GM12864 (cell line): ENCODE data around the gene PSKH1.
"Not testable (repeated sequence)": the region's sequence is repeated elsewhere in the genome, so short reads cannot be mapped to it uniquely, and the experiment has no call there.

Source experiments
- DNase-seq: peaks from one replicate; pipeline ENCODE4 v3.0.0-alpha.2; 2011; ENCODE audit warnings: low read depth
- H3K4me3 ChIP-seq: 2 replicates; pipeline ENCODE4 v1.5.1; 2011; ENCODE audit warnings: mild to moderate bottlenecking, low read depth, low read length, control low read depth
- TF ChIP-seq, protein P1 (sequence below): IDR thresholded peaks from 2 replicates; pipeline ENCODE4 v1.5.1; 2011; ENCODE audit warnings: low read depth, mild to moderate bottlenecking, moderate library complexity, low read length, control low read depth, inconsistent platforms; ENCODE audit errors: missing control alignments

The PSKH1 gene

DNA sequence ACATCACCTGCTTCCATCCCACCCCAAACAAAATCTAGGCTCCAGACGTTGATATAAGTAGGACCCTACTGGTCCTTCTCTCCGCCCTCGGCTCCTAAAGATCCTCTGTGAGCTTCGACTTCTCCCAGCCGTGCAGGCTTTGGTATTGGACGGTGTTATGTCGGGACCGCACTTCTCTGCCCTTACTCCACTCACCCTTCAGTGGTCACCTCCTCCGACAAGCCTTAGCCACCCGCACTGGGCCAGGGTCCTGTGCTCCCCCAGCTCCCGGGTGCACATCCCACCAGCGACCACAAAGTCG lies 42.0 kb downstream of the PSKH1 start:
- TF ChIP-seq, protein P1, sequence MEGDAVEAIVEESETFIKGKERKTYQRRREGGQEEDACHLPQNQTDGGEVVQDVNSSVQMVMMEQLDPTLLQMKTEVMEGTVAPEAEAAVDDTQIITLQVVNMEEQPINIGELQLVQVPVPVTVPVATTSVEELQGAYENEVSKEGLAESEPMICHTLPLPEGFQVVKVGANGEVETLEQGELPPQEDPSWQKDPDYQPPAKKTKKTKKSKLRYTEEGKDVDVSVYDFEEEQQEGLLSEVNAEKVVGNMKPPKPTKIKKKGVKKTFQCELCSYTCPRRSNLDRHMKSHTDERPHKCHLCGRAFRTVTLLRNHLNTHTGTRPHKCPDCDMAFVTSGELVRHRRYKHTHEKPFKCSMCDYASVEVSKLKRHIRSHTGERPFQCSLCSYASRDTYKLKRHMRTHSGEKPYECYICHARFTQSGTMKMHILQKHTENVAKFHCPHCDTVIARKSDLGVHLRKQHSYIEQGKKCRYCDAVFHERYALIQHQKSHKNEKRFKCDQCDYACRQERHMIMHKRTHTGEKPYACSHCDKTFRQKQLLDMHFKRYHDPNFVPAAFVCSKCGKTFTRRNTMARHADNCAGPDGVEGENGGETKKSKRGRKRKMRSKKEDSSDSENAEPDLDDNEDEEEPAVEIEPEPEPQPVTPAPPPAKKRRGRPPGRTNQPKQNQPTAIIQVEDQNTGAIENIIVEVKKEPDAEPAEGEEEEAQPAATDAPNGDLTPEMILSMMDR = no peak
- no peak for DNase-seq
- peak overlapping the region; percentile 81 for H3K4me3 ChIP-seq

DNA sequence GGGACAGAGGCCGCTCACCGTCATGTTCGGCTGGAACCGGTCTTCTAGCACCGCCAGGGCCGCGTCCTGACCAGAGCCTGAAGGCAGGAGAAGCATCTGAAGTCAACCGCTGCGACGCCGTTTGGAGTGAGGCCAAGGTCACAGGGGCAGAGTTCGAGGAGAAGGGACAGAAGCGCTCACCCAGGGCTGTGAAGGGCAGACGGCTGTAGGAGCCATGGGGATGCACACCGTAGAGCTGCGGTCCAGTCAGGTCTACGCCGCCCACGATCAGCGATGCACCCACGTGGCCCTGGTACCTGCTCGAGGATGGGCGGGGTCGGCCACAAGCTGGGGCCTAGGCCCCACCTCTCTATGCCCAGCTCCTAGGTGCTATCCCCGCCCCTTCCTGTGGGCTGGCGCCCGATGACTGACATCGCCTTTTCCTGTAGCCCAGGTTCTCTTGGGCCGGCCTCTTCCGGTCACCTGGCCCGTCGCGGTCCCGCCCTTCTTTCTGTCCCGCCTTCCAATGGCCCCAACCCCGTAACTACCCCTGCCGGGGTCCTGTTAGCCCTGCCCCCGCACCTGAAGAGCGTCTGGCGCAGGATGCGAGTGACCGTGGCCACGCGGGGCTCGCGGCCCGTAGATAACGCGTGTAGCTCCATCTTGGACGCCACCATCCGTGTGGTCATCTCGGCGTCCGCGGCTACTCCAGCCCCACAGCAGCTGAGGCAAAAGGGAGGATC lies 42.5 kb downstream of the PSKH1 start:
- TF ChIP-seq, protein P1 = no peak
- DNase-seq = peak; percentile 91
- peak overlapping the region; percentile 81 for H3K4me3 ChIP-seq

DNA sequence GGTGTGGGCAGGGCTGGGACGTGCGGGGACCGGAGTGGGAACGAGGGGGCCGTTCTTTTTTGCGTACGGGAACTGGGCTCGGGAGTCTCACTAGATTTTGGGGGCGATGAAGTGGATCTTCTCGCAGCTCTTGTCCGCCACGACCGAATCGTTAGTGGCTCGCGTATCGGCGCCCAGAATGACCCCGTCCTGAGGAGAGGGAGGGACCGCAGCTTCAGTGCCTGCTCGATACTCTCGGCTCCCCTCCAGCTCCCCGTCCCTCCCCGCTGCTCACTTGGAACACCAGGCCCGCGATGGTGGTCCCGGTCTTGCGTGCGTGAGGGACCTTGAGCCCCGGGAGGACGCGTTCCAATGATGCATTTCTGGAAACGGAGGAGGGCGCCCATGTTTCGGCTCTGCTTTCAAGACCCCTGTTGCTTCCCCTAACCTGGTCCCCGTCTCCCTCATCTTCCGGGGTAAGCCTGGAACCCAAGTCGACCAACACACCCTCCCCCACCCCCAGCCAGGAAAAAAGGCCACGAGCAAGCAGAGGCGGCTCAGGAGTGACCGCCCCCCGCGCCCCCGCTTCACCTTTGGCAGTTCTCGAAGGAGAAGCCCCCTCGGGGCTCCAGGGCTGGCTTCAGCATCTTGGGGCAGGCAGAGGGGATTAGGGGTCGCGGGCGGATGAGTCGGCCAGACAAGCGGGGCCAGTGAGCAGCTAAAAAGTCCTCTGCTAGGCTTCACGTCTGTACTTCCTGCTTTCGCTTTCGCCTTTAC lies 43.2 kb downstream of the PSKH1 start, which contains the start of gene PSMB10:
TSS of gene PSMB10 (minus strand) at position 727 of the 756 bp plus-strand sequence. CDS start at position 626, 101 bp downstream.
- no peak for DNase-seq
- H3K4me3 ChIP-seq = peak within 1 kb of the TSS; percentile 81
- TF ChIP-seq, protein P1 = no peak

DNA sequence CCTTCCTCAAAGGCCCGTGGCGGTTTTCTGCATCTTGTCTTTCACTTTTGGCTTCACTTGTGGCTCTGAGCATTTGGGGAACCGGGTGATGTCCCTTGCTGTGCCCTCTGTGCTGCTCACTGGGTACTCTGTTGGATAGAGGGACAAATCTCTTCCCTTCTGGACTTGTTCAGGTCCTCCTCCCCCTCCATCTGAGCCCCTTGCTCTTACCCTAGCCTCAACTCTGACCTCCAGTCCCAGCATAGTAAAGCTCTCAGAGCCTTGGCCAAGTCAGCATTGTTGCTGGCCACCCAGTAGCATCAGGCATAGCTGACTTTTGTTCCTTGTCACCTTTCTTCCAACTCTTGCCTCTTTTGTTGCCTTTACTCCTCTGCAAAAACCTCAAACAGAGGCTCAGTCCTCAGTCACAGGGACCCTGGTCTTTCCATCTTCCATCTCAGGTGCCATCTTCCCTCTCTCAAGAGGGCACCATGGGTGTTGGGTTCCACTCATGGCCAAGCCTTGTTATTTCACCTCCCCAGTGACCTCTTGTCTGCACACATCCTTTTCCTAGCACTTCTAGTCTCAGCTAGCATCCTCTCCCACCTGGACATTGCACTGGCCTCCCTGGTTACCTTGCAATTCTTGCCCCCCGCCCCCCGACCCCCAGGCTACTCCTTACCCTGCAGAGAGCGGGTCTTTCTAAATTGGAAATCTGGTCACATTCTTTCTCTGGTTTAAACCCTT lies 44.0 kb downstream of the PSKH1 start:
- H3K4me3 ChIP-seq = peak overlapping the region; percentile 81
- peak; percentile 84 for DNase-seq

DNA sequence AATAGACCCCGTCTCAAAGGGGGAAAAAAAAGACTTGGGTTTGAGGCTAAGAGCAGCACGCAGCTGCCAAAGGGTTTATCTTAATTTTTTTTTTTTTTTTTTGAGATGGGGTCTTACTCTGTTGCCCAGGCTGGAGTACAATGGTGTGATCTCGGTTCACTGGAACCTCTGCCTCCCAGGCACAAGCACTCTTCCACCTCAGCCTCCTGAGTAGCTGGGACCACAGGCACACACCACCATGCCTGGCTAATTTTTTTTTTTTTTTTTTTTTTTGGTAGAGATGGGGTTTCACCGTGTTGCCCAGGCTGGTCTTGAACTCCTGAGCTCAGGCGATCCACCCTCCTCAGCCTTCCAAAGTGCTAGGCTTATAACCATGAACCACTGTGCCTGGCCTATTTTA lies 44.7 kb downstream of the PSKH1 start:
- DNase-seq, H3K4me3 ChIP-seq: not testable (repeated sequence)

More for the DNA sequence above, 44.0 kb downstream of the PSKH1 start:
- TF ChIP-seq, protein P1 = no peak

DNA sequence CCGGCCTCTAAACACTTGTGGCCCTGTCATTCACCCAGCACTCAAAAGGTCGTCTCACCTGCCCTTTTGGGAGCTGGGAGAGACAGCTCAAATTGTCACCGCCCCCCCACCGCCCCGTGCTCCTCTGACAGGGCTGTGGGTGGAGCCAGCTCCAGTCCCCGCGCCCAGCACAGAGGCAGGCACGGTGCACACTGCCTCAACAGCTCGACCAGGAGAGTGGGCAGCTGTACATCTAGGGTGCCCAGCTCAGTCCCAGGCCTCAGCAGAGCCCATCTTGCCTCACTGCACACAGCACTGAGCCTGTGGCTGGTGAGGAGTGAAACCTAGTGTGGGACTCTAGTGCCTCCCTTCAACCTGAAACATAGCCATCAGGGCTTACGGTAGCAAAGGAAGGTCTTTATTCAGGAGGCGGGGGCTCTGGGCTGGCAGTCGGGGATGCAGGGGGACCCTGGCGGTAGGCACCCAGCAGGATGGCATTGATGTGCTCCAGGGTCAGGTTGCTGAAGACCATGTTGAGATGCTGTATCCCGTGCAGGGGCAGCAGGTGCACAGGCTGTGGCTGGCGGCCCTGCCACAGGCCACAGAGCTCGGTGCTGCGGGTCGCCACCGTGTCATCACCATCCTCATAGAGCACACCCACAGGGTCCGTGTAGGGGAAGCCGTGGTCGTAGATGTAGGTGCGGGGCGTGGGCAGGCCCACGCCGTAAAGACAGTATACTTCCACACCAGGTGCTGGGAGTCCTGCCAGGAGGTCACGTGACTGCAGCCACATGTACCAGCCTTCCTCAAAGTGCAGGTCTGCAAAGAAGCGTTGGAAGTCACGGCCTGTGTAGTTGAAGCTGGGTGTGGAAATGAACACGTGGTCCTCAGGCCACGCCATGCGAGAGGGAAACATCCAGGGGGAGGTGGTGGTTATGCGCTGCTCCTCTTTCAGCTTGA lies 46.7 kb downstream of the PSKH1 start:
- no peak for DNase-seq
- TF ChIP-seq, protein P1 = no peak
- no peak overlapping the region for H3K4me3 ChIP-seq
